Fibroblast of lung (primary cell): ENCODE results near the gene XPNPEP3.

Experiments used
- EZH2 ChIP-seq: IDR thresholded peaks from 2 replicates; pipeline ENCODE4 v1.5.1; 2012; ENCODE audit warnings: low read length, control low read depth, mild to moderate bottlenecking; ENCODE audit errors: missing control alignments
- TF ChIP-seq, protein P1 (sequence below), 2 donors: IDR thresholded peaks in 1 of 2; conservative IDR thresholded peaks in 1 of 2; 1 replicate in 1 of 2; 2 replicates in 1 of 2; pipeline ENCODE4 v1.5.1; 2011 to 2012; ENCODE audit warnings: low read length in 2 of 2, control low read depth in 1 of 2, inconsistent platforms in 1 of 2, low read depth in 1 of 2, mild to moderate bottlenecking in 1 of 2

DNA sequence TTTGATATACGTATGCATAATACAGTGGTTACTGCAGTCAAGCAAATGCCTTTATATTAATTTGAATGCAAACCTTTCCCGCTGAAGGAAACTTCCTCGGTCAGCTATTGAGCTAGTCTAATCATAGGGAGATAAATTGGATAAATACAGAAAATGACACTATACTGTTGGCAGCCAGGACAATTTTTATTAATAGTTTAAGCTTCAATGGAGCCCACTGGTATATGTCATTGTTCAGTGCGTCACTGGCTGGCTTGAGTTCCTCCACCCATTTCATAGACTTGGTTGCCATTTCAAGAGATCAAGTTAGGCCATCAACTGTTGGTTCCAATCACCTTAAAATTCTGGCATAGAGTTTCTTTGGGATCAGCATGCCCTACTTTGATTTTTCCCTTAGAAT lies 37.5 kb downstream of the XPNPEP3 start:
- TF ChIP-seq, protein P1, sequence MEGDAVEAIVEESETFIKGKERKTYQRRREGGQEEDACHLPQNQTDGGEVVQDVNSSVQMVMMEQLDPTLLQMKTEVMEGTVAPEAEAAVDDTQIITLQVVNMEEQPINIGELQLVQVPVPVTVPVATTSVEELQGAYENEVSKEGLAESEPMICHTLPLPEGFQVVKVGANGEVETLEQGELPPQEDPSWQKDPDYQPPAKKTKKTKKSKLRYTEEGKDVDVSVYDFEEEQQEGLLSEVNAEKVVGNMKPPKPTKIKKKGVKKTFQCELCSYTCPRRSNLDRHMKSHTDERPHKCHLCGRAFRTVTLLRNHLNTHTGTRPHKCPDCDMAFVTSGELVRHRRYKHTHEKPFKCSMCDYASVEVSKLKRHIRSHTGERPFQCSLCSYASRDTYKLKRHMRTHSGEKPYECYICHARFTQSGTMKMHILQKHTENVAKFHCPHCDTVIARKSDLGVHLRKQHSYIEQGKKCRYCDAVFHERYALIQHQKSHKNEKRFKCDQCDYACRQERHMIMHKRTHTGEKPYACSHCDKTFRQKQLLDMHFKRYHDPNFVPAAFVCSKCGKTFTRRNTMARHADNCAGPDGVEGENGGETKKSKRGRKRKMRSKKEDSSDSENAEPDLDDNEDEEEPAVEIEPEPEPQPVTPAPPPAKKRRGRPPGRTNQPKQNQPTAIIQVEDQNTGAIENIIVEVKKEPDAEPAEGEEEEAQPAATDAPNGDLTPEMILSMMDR (conservative IDR thresholded peaks at IDR 0.05 in 1 of 2, IDR thresholded peaks at IDR 0.05 in 1 of 2; ENCODE audit: low read depth in 1 of 2, low read length in 2 of 2): no peak
- TF ChIP-seq EZH2: no peak
